ENCODE measurements around the gene HDAC10.

The HDAC10 gene

DNA sequence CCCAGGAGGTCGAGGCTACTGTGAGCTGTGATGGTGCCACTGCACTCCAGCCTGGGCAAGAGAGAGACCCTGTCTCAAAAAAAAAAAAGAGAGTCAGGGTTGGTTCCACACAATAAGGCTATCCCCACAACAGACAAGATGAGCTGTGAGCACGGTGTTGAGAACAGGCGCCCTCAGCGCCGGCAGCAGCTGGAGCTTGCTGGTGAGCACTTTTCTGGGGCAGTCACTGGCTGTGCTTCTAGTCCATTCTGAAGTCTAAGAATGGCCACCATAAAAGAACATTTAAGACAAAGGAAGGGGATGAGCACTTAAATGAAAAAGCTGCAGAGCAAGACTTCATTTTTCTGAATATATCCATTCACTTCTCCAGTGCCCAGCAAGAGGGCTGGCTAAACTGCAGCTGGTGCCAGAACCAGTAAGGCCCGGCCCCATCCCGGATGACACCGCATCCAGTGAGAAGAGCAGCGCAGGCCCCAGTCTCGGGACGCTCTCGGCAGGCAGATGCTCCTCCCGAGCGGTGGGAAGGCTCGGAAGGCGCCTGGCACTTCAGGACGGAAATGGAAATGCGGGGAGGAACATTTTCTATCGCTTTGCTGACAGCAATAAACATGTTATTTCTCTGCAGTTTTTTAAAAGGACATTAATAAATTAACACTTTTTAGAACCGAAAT, 18.4 kb downstream of the HDAC10 start:
- DNase-seq, result no peak

DNA sequence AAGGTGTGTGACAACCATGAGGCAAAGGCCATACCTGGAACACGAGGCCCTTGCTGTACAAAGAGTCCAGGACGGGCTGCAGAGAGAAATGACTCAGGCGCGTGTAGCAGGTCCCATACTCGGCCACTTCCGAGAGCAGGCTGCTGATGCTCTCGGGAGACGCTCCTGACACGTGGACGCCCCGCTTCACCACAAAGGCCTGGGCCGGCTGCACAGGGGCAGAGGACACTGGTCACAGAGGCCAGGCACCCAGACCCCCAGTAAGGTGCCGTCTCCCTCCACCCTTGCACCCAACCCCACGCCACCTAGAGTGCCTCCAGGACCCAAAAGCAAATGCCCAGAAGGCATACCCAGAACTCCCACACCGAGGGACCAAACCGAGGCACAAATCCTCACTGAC, 21.7 kb downstream of the HDAC10 start:
- DNase-seq, result no peak

DNA sequence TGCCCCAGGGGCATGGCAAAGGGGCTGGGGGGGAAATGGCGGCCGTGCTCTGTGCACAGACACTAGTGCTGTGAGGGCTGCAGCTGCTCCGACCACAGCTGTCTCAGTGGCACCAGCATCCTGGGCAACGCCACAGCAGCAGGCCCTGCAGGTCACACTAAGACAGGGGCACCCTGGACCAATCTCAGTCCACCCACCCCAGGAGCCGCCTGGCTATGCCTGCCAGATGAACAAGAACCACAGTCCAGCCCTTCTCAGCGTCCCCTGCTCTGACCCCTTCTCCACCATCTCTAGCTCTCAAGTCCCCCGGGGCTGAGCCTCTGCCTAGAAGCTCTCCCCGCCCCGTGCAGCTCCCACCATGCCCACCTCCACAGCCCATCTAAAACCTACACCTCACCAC, 22.7 kb downstream of the HDAC10 start:
- no peak for DNase-seq

DNA sequence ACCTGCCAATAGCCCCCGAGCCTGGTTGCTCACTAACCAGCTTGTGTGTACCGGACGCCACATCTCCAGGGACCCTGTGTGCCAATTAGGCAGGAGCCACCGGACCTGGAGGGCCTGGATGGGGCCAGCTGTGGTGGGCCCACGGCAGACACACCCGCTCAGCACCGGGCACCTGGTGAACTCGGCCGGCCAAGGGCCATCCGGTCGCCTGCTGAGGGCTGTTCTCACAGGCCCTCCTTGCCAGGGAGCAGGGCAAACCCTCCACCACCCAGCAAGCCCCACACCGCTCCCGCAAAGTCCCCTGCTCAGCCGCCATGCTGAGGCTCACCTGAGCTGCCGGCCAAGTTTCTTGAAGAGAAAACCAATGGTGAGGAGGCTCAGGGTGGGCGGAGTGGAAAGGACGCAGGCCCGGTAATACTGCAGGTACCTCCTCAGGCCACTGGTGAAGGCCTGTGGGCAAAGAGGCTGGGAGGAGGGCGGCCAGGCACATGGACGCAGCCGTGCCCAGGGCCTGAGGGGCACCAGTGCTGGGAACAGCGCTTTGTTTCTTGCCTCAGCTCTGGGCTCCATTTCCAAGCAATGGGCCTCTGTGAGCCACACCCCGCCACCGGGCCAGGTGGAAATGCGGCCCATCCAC, 23.4 kb downstream of the HDAC10 start:
- no peak for DNase-seq

DNA sequence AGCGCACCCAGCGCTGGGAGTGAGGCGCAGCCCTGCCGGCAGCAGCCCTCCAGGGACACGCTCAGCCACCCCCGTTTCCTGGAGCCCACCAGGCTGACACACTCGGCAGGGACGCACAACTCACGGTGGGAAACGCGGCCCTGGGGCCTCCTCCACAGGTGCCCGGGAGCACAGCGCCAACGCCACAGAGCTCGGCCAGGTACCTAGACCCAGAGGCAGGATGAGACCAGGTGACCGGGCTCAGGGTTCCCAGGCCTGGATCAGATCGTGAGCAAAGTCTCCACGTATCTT, 24.2 kb downstream of the HDAC10 start:
- DNase-seq, result no peak

DNA sequence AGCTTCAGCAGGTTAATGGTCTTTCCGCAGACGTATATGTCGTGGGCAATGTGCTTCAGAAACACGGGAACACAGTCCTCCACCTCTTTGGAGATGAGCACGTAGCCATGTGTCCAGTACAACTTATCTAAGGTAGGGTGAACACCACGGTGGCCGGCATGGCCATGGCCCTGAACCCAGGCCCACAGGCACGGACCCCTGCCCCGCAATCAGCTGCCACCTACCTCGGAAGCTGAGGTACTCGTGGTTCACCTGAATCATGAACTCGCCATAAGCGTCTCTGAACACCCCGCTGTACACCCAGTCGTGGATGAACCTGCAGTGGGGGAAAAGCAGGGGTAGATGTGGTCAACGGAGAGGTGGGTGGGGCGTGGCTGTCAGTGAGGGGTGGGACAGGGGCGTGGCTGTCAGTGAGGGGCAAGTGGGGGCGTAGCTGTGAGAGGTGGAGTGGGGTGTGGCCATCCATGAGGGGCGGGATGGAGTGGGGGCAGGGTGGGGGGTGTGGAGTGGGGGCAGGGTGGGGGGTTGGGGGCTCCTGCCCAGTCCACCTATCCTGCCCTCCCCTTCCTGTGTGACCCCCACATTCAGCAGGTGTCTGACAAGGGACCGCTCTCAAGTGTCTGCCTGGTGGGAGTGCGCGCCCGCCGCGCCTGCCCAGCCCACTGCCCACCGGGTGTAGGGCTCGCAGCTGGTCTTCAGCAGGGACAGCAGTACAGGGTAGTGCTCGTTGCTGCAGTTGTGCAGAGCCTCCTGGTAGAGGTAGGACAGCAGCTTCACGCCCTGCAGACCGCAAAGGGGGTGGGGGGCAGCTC, 24.8 kb downstream of the HDAC10 start:
- no peak for DNase-seq

DNA sequence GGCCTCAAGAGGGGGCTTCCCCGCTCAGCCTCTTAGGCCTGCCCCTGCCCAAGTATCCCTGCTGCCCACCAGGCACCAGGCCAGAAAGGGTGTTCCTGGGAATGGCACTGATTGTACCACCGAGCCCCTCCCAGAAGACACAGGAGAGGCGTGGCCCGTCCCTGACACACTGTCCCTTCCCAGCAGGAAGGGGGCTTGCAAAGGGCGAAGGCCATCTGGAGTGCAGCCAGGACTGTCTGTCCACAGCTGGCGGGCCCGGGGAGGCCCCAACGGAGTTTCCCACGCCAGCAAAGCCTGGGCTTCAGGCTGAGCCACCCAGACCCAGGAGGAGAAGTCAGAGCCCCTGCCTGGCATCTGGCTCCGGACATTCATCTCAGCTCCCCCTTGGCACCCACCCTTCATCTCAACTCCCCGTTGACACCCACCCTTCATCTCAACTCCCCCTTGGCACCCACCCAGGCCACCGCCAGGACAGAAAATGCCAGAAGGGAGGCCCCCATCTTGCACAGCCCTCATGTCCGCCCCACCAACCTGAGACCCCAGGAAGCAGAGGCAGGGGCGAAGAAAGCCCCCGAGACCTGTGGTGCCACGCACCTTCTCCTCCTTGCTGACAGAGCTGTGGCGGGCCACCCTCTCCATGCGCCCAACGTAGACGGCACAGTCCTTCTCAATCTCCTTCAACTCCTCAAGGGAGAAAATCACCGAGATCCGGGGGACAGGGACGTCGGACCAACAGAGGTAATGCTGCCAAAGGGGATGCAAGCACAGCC, 25.7 kb downstream of the HDAC10 start:
- DNase-seq, result no peak

DNA sequence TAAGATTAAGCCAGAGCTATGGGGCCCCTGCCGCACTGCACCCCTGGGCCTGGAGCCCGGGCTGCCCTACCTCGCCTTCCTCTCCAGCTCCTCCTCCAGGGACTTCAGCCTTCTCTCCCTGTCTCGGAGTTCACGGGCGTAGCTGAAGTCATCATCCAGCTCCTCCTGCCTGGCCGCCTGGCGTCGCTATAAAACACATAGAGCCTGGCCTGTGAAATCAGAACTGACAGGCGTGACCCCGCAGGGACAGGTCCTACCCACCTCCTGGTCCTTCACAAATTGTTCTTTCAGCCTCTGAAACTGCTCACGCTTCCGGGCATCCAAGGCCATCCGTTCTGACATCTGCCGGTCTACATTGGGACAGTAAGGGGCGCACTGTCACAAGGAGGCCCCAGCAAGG, 27.0 kb downstream of the HDAC10 start:
- DNase-seq, result no peak

DNA sequence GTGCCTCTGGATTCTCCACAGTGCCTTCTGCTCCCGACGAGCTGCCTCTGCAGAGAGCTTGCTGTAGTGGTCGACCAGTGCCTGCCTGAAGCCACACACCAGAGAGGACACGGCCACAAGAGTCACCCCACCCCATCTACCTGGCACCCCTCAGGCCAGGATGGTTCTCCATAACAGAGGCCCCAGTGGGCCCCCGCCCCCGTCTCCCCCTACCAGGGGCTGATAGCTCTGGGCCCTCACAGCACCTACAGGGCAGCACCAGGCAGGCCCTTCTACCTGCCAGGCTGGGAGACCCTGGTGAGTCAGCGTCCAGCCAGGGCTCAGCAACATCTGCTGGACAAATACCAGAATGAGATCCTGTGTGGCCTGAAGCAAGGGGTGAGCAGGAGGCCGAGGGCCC, 28.6 kb downstream of the HDAC10 start:
- DNase-seq, result no peak

DNA sequence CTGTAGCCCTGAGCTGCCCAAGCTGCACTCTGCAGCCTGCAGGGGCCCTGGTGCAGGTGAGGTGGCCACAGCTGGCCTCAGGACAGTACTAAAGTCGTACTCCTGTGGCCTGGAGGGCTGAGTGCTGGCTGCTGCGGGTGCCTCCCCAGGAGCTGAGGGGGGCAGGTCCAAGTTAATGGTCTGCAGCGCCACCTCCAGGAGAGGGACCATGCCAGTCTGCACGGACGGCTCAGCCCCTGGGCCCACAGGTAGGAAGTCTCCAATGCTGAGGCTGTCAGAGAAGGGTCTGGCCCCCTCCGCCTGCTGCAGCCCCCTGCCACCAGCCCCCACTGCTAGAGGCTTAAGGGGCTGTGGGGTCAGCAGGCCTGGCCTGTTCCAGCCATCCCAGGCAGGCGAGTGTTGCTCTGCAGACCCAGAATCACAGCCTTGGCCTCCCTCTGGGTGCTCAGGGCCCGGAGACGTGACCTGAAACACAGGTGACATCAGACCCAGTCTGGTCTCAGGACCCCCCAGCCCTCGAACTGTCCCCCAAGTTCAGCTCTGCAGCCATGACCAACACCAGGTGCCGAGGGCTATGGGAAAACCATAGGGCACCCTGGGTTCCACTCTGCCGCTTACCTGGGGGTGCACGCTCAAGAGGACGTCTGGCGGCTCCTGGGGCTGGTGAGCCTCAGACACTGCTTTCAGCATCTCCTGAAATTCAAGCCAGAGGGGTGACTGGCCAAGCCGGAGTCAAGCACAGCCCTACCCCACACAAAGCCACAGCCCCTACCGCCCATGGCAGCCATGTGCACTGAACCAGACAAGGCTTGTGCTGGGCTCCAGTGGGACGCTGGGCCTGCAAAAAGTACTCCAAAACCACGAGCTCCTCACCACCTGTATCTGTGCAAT, 29.4 kb downstream of the HDAC10 start:
- DNase-seq, result no peak

DNA sequence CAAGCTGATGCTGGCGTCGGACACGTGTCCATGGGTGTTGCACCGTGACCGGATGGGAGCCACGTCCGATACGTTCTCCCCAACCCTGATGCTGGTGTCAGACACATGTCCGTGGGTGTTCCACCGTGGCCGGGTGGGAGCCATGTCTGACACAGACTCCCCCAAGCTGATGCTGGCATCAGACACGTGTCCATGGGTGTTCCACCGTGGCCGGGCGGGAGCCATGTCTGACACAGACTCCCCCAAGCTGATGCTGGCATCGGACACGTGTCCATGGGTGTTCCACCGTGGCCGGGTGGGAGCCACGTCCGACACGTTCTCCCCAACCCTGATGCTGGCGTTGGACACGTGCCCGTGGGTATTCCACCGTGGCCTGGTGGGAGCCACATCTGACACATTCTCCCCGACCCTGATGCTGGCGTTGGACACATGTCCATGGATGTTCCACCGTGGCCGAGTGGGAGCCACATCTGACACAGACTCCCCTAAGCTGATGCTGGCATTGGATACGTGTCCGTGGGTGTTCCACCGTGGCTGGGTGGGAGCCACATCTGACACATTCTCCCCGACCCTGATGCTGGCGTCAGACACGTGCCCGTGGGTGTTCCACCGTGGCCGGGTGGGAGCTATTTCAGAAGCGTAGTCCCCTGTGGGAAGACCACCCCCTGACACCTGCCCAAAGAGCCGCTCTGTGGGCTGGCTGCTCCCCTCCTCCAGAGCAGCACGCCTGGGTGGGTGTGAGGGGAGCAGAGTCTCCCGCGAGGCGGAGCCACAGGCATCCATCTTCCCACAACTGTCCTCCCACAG, 30.3 kb downstream of the HDAC10 start:
- no peak for DNase-seq

DNA sequence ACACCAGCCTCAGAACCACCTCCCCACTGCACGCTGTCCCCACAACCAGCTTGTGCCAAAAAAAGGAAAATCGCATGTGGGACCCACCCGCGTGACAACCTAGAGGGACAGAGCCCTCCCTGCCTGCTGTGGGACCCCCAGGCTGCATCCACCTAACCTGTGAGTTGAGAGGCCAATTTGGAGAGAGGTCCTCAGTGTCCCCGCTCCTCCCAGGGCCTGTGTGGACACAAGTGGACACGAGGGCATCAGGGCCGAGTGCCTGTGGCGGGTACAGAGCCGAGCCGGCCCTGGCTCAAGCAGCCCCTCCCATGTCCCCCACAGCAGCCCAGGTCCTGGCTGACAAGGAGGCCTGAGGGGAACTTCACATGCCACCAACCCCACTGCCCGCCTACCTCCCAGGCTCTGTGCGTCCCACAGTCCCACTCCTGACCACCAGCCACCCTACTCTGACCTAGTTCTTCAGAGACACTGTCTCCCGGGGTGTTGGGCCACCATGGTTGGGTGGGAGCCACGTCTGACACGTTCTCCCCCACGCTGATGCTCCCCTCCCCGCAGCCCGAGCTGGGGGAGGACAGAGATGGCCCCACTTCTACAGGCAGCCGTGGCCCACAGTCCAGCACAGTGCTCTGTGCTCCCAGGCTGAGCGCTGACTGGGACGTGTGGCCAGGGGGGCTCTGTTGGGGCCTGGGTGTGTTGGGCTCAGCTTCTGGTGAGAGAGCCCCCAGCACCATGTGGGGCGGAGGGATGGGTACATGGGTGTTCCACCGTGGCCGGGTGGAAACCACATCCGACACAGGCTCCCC, 31.1 kb downstream of the HDAC10 start:
- no peak for DNase-seq

DNA sequence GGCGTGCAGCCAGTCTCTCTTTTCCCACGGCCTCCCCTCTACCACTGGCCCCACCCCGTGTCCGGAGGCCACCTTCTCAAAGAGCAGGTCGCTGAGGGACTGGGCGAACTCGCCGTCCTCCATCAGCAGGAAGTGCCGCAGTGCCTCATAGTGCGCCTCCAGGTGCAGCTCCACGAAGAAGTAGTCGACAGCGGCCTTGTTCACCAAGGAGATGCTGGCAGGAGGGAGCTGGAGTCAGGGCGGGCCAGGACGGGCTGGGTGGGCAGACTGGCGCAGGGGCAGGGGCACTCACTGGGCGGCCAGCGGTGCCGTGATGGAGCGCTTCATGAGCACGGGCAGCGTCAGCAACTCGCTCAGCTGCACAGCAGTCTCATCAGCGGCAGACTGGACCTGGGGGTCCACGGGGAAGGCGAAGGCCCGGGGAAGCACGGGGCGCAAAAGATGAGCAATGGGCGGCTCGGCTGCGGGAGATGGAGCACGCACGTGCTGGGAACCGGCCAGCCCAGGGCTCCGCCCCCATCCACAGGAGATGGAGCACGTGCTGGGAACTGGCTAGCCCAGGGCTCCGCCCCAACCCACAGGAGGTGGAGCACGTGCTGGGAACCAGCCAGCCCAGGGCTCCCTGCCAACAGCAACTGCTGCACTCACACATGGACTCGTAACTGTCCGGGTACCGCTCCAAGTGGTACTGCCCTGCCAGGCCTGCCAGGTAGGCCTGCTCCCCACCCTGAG, 31.9 kb downstream of the HDAC10 start:
- no peak for DNase-seq

DNA sequence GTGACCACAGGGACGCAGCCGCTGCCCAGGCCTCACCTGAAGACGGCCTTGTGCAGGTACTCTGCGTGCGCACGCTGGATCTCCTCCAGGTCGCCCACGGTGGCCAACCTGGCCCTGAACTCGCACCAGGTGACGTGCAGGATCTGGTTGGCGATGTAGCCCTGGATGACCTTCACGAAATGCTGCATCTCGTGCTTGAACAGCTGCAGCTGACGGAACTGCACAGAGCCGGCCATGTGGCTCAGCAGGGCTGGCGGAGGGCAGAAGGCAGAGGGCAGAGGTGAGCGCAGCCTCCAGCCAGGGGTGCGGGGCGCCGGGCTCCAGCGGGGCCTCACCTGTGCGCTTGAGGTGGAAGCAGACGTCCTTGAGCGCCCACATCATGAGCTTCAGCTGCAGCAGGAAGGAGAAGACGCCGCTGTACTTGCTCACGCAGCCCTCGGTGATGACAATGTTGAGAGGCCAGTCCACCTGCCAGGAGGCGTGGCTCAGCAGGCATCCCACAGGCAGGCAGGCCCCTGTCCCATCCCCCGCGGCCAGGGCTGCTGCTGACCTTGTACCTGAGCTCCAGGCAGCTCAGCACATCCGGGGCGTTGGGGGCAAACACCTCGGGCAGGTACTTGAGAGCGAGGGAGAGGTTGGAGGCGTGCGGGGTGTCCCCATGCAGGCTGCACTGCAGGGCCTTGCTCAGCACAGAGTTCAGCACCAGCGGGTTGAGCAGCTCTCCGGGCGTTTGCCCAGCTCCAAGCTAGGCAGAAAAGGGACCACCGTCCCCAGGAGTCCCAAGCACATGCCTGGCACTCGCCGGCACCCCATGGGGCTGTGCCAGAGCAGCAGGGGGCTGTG, 32.7 kb downstream of the HDAC10 start:
- no peak for DNase-seq

DNA sequence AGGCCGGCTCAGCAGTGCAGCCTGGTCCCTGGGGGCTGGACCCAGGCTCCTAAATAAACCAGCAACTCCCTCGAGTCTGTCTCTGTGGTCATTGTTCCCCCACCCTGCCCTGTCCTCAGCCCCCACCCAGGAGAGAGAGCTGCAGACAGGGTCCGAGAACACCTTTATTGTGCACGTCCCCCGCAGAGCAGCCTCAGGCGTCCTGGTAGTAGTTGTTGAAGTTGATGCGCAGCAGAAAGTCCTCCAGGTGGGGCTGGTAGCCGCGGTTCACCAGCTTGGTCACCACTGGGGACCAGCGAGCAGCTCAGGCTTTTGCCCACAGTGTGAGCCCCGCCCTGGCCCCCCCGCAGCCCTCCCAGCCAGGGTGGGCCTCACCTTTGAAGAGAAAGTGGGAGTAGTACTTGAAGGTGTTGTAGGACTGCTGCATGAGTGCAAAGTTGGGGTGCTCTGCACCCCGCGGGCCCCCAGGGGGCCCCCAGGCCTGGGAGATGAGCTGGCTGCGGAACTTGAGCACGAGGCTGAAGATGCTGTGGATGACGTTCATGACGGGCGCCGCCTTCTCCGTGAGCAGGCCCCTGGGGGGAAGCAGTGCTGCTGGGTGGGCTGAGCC, 33.4 kb downstream of the HDAC10 start:
- no peak for DNase-seq

DNA sequence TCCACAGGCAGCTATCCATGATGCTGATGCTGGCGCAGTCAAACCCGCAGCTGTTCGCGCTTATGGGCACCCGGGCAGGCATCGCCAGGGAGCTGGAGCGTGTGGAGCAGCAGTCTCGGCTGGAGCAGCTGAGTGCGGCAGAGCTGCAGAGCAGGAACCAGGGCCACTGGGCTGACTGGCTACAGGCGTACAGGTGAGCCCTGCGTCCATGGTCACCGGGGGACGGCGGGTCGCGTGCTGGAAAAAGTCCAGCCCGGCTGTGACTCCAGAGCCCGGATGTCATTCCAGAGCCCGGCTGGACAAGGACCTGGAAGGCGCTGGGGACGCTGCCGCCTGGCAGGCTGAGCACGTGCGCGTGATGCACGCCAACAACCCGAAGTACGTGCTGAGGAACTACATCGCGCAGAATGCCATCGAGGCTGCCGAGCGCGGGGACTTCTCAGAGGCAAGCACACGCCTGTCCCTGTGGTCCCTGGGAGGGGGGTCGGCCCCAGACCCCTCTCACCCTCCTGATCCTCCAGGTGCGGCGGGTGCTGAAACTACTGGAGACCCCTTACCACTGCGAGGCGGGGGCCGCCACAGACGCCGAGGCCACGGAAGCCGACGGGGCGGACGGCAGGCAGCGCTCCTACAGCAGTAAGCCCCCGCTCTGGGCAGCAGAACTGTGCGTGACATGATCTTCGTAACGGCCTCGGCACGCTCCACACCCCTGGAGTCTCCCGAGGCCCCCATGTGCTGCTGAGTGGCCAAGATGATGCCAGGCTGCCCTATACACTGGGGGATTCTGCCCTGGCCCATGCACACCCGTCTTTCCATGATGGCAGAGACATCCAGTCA, 34.2 kb downstream of the HDAC10 start:
- DNase-seq, result no peak

DNA sequence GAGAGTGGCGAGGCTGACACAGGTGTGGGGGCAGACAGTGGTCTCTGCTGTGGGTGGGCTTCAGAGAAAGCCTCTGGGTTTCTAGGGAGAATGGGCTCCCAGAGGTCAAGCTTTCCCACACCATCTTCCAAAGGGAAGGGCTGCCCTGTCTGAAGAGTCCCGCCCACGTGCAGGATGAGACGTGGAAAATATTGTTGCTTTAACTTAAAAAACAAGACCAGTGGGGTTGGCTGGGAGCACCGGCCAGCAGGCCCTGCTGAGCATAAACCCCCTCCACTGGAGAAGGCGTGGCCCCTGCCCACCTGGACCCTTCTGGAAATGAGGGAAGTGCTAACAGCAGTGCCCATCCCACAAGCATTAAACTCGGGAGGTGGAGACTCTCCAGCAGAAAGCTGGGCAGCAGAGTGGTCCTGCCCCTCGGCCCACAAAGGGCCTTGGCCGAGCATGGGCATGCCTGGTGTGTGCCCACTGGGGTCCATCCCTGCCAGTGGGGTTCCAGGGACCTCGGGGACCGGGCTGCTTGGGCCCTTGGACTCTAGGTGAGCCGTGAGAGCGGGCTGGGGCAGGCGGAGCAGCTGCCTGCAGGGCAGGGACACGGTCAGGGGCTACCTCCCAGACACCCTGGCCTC, 34.9 kb downstream of the HDAC10 start:
- DNase-seq, result no peak

Measured in stimulated activated naive CD4-positive, alpha-beta T cell treated with Interleukin-2 at 50 U/mL for 16 hours (primary cell).